Activated naive CD4-positive, alpha-beta T cell treated with anti-CD3 and anti-CD28 coated beads, Interleukin-2, amount 50 U/mL, for 16 hours (primary cell): ENCODE data around the gene PPP1R14C.
A peak's percentile ranks its signal among the peaks of the same experiment; 100 is the strongest.
"Not testable (repeated sequence)": the region's sequence is repeated elsewhere in the genome, so short reads cannot be mapped to it uniquely, and the experiment has no call there.

Experiments
- DNase-seq: peaks from one replicate; pipeline ENCODE4 v3.0.0-alpha.2; 2020

PPP1R14C gene

GRCh38 chr6:150142670-150143515 lies at the start of gene PPP1R14C:
Gene PPP1R14C (plus strand): TSS chr6:150143044. CDS start chr6:150143193, 149 bp downstream.
- DNase-seq, result peak; percentile 14

- no peak for DNase-seq
Observed at GRCh38 chr6:150093397-150093796, 49.4 kb upstream of the PPP1R14C start.

- no peak for DNase-seq
Observed at GRCh38 chr6:150098155-150098554, 44.7 kb upstream of the PPP1R14C start.

GRCh38 chr6:150099546-150099945 lies 43.3 kb upstream of the PPP1R14C start:
- DNase-seq, result no peak

GRCh38 chr6:150099953-150100352 lies 42.9 kb upstream of the PPP1R14C start:
- no peak for DNase-seq

GRCh38 chr6:150100745-150101144 lies 42.1 kb upstream of the PPP1R14C start:
- DNase-seq, result no peak

- DNase-seq, result no peak
Observed at GRCh38 chr6:150102750-150103270, 40.0 kb upstream of the PPP1R14C start.

- no peak for DNase-seq
Observed at GRCh38 chr6:150112233-150112632, 30.6 kb upstream of the PPP1R14C start.

- no peak for DNase-seq
Observed at GRCh38 chr6:150115769-150116168, 27.1 kb upstream of the PPP1R14C start.

- DNase-seq, result no peak
Observed at GRCh38 chr6:150116200-150116800, 26.5 kb upstream of the PPP1R14C start.

- no peak for DNase-seq
Observed at GRCh38 chr6:150118203-150118602, 24.6 kb upstream of the PPP1R14C start.

GRCh38 chr6:150118627-150119026 lies 24.2 kb upstream of the PPP1R14C start:
- no peak for DNase-seq

GRCh38 chr6:150119173-150119572 lies 23.7 kb upstream of the PPP1R14C start:
- DNase-seq, result no peak

- DNase-seq, result no peak
Observed at GRCh38 chr6:150123645-150124044, 19.2 kb upstream of the PPP1R14C start.

- no peak for DNase-seq
Observed at GRCh38 chr6:150124235-150124634, 18.6 kb upstream of the PPP1R14C start.

- DNase-seq, result no peak
Observed at GRCh38 chr6:150126641-150127291, 16.1 kb upstream of the PPP1R14C start.

GRCh38 chr6:150128425-150128824 lies 14.4 kb upstream of the PPP1R14C start:
- no peak for DNase-seq

GRCh38 chr6:150129616-150130505 lies 13.0 kb upstream of the PPP1R14C start:
- DNase-seq, result no peak

GRCh38 chr6:150133686-150134085 lies 9.2 kb upstream of the PPP1R14C start:
- no peak for DNase-seq

GRCh38 chr6:150134280-150134920 lies 8.4 kb upstream of the PPP1R14C start:
- DNase-seq, result no peak

GRCh38 chr6:150137711-150138110 lies 5.1 kb upstream of the PPP1R14C start:
- DNase-seq, result not testable (repeated sequence)

- no peak for DNase-seq
Observed at GRCh38 chr6:150138638-150139037, 4.2 kb upstream of the PPP1R14C start.
